ENCODE measurements around the gene SLIT1.

DNA sequence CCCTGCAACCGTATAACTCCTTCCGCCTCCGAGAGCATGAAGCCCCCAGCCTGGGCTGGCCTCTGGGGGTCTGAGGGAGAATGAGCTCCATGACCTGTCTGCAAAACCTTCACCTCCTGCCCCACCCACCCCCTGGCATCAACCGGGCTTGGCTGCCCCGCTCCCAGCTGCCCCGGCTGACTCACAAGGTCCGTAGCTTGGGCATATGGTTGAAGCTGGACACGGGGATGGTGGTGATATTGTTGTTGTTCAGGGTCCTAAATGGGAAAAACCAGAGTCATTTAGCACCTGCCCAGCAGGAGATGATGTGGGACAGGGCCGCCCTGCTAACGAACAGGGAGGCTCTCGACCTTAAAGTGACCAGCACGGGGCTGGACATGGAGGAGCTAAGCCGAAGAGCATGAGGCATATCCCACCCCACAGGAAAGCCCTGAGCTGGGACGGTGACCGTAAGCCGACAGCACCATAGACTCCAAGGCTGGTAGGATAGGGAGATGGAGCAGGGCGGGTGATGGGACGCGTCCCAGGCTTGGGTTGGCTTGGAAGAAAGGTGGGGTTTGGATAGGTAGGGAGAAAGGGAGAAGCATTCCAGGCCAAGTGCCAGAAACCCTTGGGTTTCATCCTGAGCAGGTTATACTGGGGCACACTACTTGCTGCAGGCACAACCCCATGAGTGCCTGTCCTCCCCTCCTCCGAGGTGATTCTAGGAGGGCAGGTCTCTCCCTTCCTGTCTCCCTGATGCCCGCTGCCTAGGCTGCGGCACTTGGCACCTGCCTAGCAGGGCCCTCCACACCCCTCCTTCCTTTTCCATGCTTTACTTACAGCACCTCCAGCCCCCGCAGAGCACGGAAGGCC, 121.5 kb downstream of the SLIT1 start:
- TF ChIP-seq BHLHE40 (IDR thresholded peaks at IDR 0.05; ENCODE audit: borderline replicate concordance) (no peak), SUZ12 (IDR thresholded peaks at IDR 0.05) (no peak), NFRKB (IDR thresholded peaks at IDR 0.05) (no peak)
